PC-3 (cell line): ENCODE measurements around the gene ZCCHC7.
"Not testable (repeated sequence)": the region's sequence is repeated elsewhere in the genome, so short reads cannot be mapped to it uniquely, and the experiment has no call there.

ENCODE experiments used
- CTCF ChIP-seq: fragments of 300-600 bp; sonication (generic); conservative IDR thresholded peaks from 2 replicates; pipeline ENCODE4 v1.5.1; 2017; ENCODE audit warnings: antibody characterized with exemption, low read depth, mild to moderate bottlenecking, low read length
- EZH2 ChIP-seq: fragments of 300-600 bp; sonication (generic); IDR thresholded peaks from one replicate; pipeline ENCODE4 v1.6.1; 2017; ENCODE audit warnings: antibody characterized with exemption, mild to moderate bottlenecking, low read length; ENCODE audit not compliant: unreplicated experiment

GRCh38 chr9:37074790-37075189 is 45.6 kb upstream of the ZCCHC7 start:
- TF ChIP-seq CTCF, EZH2: not testable (repeated sequence)
